Activated CD4-positive, alpha-beta memory T cell treated with anti-CD3 and anti-CD28 coated beads for 36 hours (primary cell): Measurements from ENCODE around the gene AQP3. TPM values are rescaled to one million over a fixed set of nuclear protein-coding genes. Genes with fewer than 3 reads are reported as not detected.

Experiments
- CTCF ChIA-PET: fragments of 350-600 bp; sonication (Branson Sonifier 250); formaldehyde crosslinking; loops from one replicate; lab custom pipeline; 2021; ENCODE audit warnings: antibody characterized with exemption, inconsistent platforms; lab: Charles Lee
- POLR2A ChIA-PET: fragments of 350-600 bp; sonication (Branson Sonifier 250); formaldehyde crosslinking; loops from one replicate; lab custom pipeline; 2021; ENCODE audit warnings: antibody characterized with exemption; lab: Charles Lee
- DNase-seq: peaks from one replicate; pipeline ENCODE4 v3.0.0-alpha.2; 2020
- H3K27ac Mint-ChIP-seq: one replicate; pipeline ENCODE4 v1.8.0; 2021; ENCODE audit warnings: mixed read lengths
- H3K27me3 Mint-ChIP-seq: one replicate; pipeline ENCODE4 v1.8.0; 2021; ENCODE audit warnings: mixed read lengths
- H3K36me3 Mint-ChIP-seq: one replicate; pipeline ENCODE4 v1.8.0; 2021; ENCODE audit warnings: mixed read lengths
- H3K4me1 Mint-ChIP-seq: one replicate; pipeline ENCODE4 v1.8.0; 2021; ENCODE audit warnings: low read depth, mixed read lengths
- H3K4me3 Mint-ChIP-seq: one replicate; pipeline ENCODE4 v1.8.0; 2021; ENCODE audit warnings: mild to moderate bottlenecking, mixed read lengths
- H3K9me3 Mint-ChIP-seq: one replicate; pipeline ENCODE4 v1.8.0; 2021; ENCODE audit warnings: mixed read lengths
- intact Hi-C: fragments of 100-400 bp; cut with micrococcal nuclease; formaldehyde crosslinking; loops from one replicate; pipeline ENCODE4 v1.15.1; 2023
- total RNA-seq, 2 experiments: library from RNA; stranded (reverse); gene quantifications; one replicate each; pipeline ENCODE4 v1.2.3, GENCODE V29; 2021

AQP3 gene
- total RNA-seq, 2 experiments from 2014 or later: 19.4 to 20.2 TPM

- Mint-ChIP-seq H3K27me3 (no peaks in the 10 kb centered on the region), H3K9me3 (no peaks in the 10 kb centered on the region), H3K4me3 (peak overlapping the region; percentile 99), H3K27ac (no peak overlapping the region), H3K36me3 (peaks cover 34% of the 10 kb centered on the region), H3K4me1 (peaks cover 24% of the 10 kb centered on the region)
- POLR2A ChIA-PET: interaction anchor here (0.8 to 2.4 kb wide), 3 partner anchors 8 to 13 kb away, joined by 3 to 12 read pairs (median 5); no protein-coding TSS in a partner anchor
- intact Hi-C loops: loop anchor here (5.0 kb wide), 2 partner anchors 40 to 575 kb away; partner anchors contain the start of gene UBAP2
- DNase-seq: no peak
- CTCF ChIA-PET: interaction anchor here (0.6 to 20.4 kb wide), 6 partner anchors 8 to 186 kb away, joined by 3 to 386 read pairs (median 30); partner anchors contain the start of genes AQP3 and AQP7
Observed at GRCh38 chr9:33472171-33472880, 24.9 kb upstream of the AQP3 start.

DNA sequence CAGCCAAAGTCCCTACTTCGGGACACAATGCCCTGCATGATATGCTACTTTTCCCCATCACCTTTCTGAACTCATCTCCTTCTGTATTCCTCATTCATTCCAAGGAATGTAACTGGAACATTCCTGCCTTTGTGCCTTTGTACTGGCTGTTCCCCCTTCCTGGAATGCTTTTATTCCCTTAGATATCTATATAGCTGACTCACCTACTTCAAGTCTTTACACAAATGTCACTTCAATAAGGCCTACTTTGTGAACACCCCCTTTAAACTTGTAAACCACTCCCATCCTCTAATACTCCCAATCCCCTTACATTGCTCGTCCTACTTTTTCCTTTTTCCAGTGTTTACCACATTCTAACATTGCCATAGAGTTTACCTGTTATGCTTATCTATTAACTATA lies 24.0 kb upstream of the AQP3 start:
- intact Hi-C loops: loop anchor here (5.0 kb wide), 2 partner anchors 41 to 576 kb away; partner anchors contain the start of gene UBAP2
- H3K36me3 Mint-ChIP-seq: peaks cover 39% of the 10 kb centered on the region
- H3K4me1 Mint-ChIP-seq: peaks cover 24% of the 10 kb centered on the region
- no peaks in the 10 kb centered on the region for H3K9me3 Mint-ChIP-seq
- DNase-seq: no peak
- H3K27me3 Mint-ChIP-seq: no peaks in the 10 kb centered on the region
- ChIA-PET POLR2A (interaction anchor here (1.0 kb wide), 1 partner anchor 12 kb away, joined by 5 read pairs; no protein-coding TSS in a partner anchor), CTCF (interaction anchor here (0.6 to 20.4 kb wide), 5 partner anchors 20 to 185 kb away, joined by 3 to 386 read pairs (median 36); partner anchors contain the start of genes AQP3 and AQP7)
- no peak overlapping the region for H3K4me3 Mint-ChIP-seq
- H3K27ac Mint-ChIP-seq: no peak overlapping the region

- ChIA-PET POLR2A (no interaction called here), CTCF (interaction anchor here (0.6 to 20.4 kb wide), 5 partner anchors 19 to 742 kb away, joined by 3 to 386 read pairs (median 3); partner anchors contain the start of genes AQP3 and AQP7)
- intact Hi-C loops: loop anchor here (5.0 kb wide), 2 partner anchors 42 to 577 kb away; partner anchors contain the start of gene UBAP2
- Mint-ChIP-seq H3K27me3 (no peaks in the 10 kb centered on the region), H3K4me1 (peaks cover 24% of the 10 kb centered on the region), H3K36me3 (peaks cover 51% of the 10 kb centered on the region), H3K27ac (no peak overlapping the region), H3K4me3 (no peak overlapping the region), H3K9me3 (no peaks in the 10 kb centered on the region)
- no peak for DNase-seq
Observed at GRCh38 chr9:33469891-33470290, 22.5 kb upstream of the AQP3 start.

GRCh38 chr9:33468797-33469621 lies 21.6 kb upstream of the AQP3 start:
- CTCF ChIA-PET: interaction anchor here (1.2 to 20.4 kb wide), 5 partner anchors 10 to 95 kb away, joined by 3 to 386 read pairs (median 84); partner anchors contain the start of genes AQP3 and AQP7
- no peak overlapping the region for H3K27ac Mint-ChIP-seq
- intact Hi-C loops: no loop called here
- H3K4me1 Mint-ChIP-seq: peaks cover 21% of the 10 kb centered on the region
- no peak overlapping the region for H3K4me3 Mint-ChIP-seq
- no peaks in the 10 kb centered on the region for H3K27me3 Mint-ChIP-seq
- no peaks in the 10 kb centered on the region for H3K9me3 Mint-ChIP-seq
- POLR2A ChIA-PET: no interaction called here
- H3K36me3 Mint-ChIP-seq: peaks cover 54% of the 10 kb centered on the region
- no peak for DNase-seq

DNA sequence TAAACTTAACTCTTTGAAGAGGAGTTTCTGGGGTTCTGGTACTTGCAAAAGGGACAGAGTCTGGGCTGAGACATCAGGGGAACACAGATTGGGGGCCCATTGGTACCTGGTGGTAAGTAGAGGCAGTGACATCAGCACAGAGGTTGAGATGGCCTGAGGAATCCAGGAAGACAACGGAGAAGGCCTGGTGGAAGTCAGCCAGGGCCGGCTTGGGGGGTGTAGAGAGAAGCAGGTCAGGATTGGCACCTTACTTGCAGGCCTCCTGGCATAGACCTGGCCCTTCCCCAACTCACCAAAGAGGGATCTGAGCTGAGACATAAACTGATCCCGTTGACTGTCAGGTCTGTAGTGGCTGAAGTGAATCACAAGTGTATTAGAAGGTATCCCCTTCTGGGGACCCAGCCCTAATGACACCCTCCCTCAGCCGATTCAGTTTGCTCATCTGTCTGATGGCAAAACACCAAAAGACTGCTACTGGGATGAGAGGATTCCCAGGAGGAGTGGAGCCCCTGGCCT lies 20.9 kb upstream of the AQP3 start:
- ChIA-PET CTCF (interaction anchor here (0.6 to 20.4 kb wide), 6 partner anchors 8 to 94 kb away, joined by 3 to 386 read pairs (median 53); partner anchors contain the start of genes AQP3 and AQP7), POLR2A (no interaction called here)
- H3K27me3 Mint-ChIP-seq: no peaks in the 10 kb centered on the region
- peaks cover 50% of the 10 kb centered on the region for H3K36me3 Mint-ChIP-seq
- no peaks in the 10 kb centered on the region for H3K9me3 Mint-ChIP-seq
- intact Hi-C loops: no loop called here
- DNase-seq: peak; percentile 3
- peaks cover 17% of the 10 kb centered on the region for H3K4me1 Mint-ChIP-seq
- no peak overlapping the region for H3K4me3 Mint-ChIP-seq
- no peak overlapping the region for H3K27ac Mint-ChIP-seq

GRCh38 chr9:33467526-33467925 lies 20.1 kb upstream of the AQP3 start:
- intact Hi-C loops: no loop called here
- ChIA-PET CTCF (interaction anchor here (1.0 to 20.4 kb wide), 14 partner anchors 9 to 184 kb away, joined by 3 to 386 read pairs (median 8); partner anchors contain the start of genes ANKRD18B, AQP3 and AQP7), POLR2A (no interaction called here)
- DNase-seq: peak; percentile 3
- Mint-ChIP-seq H3K27me3 (no peaks in the 10 kb centered on the region), H3K36me3 (peaks cover 53% of the 10 kb centered on the region), H3K4me3 (no peak overlapping the region), H3K4me1 (peaks cover 12% of the 10 kb centered on the region), H3K27ac (no peak overlapping the region), H3K9me3 (no peaks in the 10 kb centered on the region)

DNA sequence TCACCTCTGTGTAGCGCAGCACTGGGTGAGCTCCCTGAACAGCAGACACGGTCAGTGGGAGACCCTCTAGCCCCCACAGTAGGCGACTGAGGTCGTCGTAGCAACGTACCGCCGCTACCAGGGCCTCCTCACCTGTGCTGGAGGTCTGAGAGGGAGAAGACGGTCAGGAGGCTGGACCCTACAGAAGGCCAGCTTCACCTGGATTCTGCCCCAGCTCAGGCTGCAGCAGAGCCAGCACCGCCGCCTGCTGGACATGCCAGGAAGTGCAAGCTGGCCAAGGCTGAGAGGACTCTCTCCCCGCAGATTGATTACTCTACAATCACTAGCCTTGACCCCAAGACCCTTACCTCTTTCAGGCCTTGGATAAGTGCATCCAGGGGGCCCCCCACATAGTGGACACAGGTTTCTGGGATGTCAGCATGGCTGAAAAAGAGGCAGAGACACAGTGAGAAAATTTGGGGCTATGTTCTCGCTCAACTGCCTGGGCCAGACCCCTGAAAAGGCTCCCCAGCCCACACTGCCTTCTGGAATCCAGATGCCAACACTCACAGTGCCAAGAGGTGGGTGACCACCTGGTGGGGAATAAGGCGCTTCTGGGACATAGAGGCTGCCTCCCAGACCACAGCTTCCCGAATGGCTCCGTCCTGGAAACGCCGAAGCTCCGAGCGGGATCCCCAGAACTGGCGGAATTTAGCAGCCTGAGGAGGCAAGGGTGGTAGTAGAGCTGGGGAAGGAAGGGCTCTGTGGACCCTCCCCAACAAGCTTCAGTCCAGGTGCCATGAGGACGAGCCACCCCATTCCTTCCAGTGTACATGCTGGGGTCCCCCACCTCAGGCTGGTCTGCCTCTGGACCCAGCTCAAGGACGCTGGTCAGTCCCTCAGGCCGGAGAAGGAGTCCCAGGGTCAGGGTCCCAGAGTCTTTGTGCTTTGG lies 19.4 kb upstream of the AQP3 start:
- Mint-ChIP-seq H3K36me3 (peaks cover 51% of the 10 kb centered on the region), H3K27me3 (no peaks in the 10 kb centered on the region), H3K27ac (no peak overlapping the region), H3K4me3 (no peak overlapping the region), H3K4me1 (peaks cover 5% of the 10 kb centered on the region), H3K9me3 (no peaks in the 10 kb centered on the region)
- ChIA-PET CTCF (interaction anchor here (0.7 to 20.4 kb wide), 30 partner anchors 9 to 240 kb away, joined by 3 to 386 read pairs (median 5); partner anchors contain the start of genes ANKRD18B, AQP3 and AQP7), POLR2A (interaction anchor here (1.0 to 1.2 kb wide), 3 partner anchors 19 to 92 kb away, joined by 4 to 10 read pairs (median 7); partner anchors contain the start of gene AQP3)
- intact Hi-C loops: loop anchor here (1.0 kb wide), 2 partner anchors 64 to 92 kb away; no protein-coding TSS in a partner anchor
- peak; percentile 80 for DNase-seq

- Mint-ChIP-seq H3K36me3 (peaks cover 45% of the 10 kb centered on the region), H3K4me1 (peaks cover 3% of the 10 kb centered on the region), H3K27me3 (no peaks in the 10 kb centered on the region), H3K9me3 (no peaks in the 10 kb centered on the region), H3K27ac (no peak overlapping the region), H3K4me3 (no peak overlapping the region)
- intact Hi-C loops: loop anchor here (1.0 kb wide), 2 partner anchors 63 to 91 kb away; no protein-coding TSS in a partner anchor
- DNase-seq: peak; percentile 1
- POLR2A ChIA-PET: interaction anchor here (1.0 to 1.2 kb wide), 3 partner anchors 18 to 91 kb away, joined by 4 to 10 read pairs (median 7); partner anchors contain the start of gene AQP3
- CTCF ChIA-PET: interaction anchor here (0.8 to 20.4 kb wide), 26 partner anchors 10 to 188 kb away, joined by 3 to 386 read pairs (median 6); partner anchors contain the start of genes AQP3 and AQP7
Observed at GRCh38 chr9:33465596-33466564, 18.5 kb upstream of the AQP3 start.

- no peaks in the 10 kb centered on the region for H3K9me3 Mint-ChIP-seq
- H3K4me1 Mint-ChIP-seq: peaks cover 3% of the 10 kb centered on the region
- no peaks in the 10 kb centered on the region for H3K27me3 Mint-ChIP-seq
- peaks cover 43% of the 10 kb centered on the region for H3K36me3 Mint-ChIP-seq
- H3K4me3 Mint-ChIP-seq: no peak overlapping the region
- ChIA-PET POLR2A (interaction anchor here (0.8 kb wide), 1 partner anchor 9 kb away, joined by 4 read pairs; the partner anchor contains the start of gene NOL6), CTCF (interaction anchor here (0.6 to 20.4 kb wide), 10 partner anchors 8 to 386 kb away, joined by 3 to 386 read pairs (median 7); partner anchors contain the start of genes AQP3, AQP7, NFX1 and NOL6)
- no peak overlapping the region for H3K27ac Mint-ChIP-seq
- intact Hi-C loops: no loop called here
- no peak for DNase-seq
Observed at GRCh38 chr9:33465096-33465495, 17.7 kb upstream of the AQP3 start.
